ENCODE results near the gene PLA2G4C.

DNA sequence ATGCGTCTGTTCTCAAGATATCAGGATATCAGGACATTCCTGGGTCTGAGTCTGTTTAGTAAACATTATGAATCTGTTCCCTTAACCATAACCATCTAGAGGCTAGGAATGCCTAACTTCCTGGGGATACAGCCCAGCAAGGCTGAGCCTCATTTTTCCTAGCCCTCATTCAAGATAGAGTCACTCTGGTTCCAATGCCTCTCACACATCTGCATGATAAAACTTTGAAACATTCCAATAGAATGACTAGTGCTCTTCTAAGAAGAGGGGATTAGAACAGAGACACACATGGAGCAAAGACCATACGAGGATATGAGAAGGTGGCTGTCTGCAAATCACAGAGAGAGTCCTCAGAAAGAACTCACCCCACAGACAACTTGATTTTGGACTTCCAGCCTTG lies 46.1 kb downstream of the PLA2G4C start:
- TF ChIP-seq, protein P1, sequence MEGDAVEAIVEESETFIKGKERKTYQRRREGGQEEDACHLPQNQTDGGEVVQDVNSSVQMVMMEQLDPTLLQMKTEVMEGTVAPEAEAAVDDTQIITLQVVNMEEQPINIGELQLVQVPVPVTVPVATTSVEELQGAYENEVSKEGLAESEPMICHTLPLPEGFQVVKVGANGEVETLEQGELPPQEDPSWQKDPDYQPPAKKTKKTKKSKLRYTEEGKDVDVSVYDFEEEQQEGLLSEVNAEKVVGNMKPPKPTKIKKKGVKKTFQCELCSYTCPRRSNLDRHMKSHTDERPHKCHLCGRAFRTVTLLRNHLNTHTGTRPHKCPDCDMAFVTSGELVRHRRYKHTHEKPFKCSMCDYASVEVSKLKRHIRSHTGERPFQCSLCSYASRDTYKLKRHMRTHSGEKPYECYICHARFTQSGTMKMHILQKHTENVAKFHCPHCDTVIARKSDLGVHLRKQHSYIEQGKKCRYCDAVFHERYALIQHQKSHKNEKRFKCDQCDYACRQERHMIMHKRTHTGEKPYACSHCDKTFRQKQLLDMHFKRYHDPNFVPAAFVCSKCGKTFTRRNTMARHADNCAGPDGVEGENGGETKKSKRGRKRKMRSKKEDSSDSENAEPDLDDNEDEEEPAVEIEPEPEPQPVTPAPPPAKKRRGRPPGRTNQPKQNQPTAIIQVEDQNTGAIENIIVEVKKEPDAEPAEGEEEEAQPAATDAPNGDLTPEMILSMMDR (IDR thresholded peaks at IDR 0.05; ENCODE audit: low read length): no peak
- no peak for TF ChIP-seq EZH2 (IDR thresholded peaks at IDR 0.05; ENCODE audit: borderline replicate concordance, low read length)

Data from OCI-LY1 (cell line).